Measurements from ENCODE around the gene SAPCD1. TPM values are rescaled to one million over a fixed set of nuclear protein-coding genes. Genes with fewer than 3 reads are reported as not detected.
A peak's percentile ranks its signal among the peaks of the same experiment; 100 is the strongest.

SAPCD1 gene
- total RNA-seq, 3 donors from 2014 or later (not counting 1 experiment from before 2014, with no cell fraction given): 5.4 to 14.5 (median 6.9) TPM

DNA sequence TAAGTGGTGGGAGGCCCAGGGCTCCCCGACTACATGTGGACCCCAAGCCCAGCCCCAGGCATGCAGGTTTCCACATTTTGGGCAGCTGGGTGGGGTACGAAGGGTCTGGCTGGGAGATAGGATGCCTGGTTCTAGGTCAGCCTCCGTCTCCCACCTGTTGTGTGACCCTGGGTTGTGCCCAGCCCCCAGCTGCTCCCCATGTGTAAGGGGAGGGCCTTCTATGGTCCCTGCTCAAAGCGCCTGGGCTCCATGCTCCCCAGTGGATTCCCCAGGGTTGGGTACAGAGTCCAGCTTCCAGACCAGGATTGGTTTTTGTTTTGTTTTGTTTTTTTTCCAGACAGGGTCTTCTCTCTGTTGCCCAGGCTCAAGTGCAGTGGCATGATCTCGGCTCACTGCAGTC, 15.7 kb downstream of the SAPCD1 start:
- ATAC-seq: no peak
- peaks cover 45% of the 10 kb centered on the region for H3K36me3 ChIP-seq (ENCODE audit: control insufficient read depth, insufficient read depth, low read length)
- intact Hi-C loops (cut with micrococcal nuclease): no loop called here
- Mint-ChIP-seq H3K27ac (peak overlapping the region in 1 of 2 donors; percentile 87), H3K9me3 (no peaks in the 10 kb centered on the region), H3K36me3 (no peaks in the 10 kb centered on the region), H3K27me3 (ENCODE audit: low read depth in 2 of 2) (no peaks in the 10 kb centered on the region), H3K4me1 (peaks cover 0 to 26% of the 10 kb centered on the region in 2 donors), H3K4me3 (no peak overlapping the region)
- TF ChIP-seq, protein P1, sequence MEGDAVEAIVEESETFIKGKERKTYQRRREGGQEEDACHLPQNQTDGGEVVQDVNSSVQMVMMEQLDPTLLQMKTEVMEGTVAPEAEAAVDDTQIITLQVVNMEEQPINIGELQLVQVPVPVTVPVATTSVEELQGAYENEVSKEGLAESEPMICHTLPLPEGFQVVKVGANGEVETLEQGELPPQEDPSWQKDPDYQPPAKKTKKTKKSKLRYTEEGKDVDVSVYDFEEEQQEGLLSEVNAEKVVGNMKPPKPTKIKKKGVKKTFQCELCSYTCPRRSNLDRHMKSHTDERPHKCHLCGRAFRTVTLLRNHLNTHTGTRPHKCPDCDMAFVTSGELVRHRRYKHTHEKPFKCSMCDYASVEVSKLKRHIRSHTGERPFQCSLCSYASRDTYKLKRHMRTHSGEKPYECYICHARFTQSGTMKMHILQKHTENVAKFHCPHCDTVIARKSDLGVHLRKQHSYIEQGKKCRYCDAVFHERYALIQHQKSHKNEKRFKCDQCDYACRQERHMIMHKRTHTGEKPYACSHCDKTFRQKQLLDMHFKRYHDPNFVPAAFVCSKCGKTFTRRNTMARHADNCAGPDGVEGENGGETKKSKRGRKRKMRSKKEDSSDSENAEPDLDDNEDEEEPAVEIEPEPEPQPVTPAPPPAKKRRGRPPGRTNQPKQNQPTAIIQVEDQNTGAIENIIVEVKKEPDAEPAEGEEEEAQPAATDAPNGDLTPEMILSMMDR (IDR thresholded peaks at IDR 0.05): no peak
- WGBS (ENCODE audit: insufficient coverage): 91% methylated on average over 5 of the region's 5 CpGs
- no peak for DNase-seq
- no peak overlapping the region for H3K27ac ChIP-seq (ENCODE audit: low read length)
- H3K4me1 ChIP-seq (ENCODE audit: control insufficient read depth, insufficient read depth, low read length): peaks cover 32% of the 10 kb centered on the region
- no peak overlapping the region for H3K4me3 ChIP-seq (ENCODE audit: low read length)
- no peaks in the 10 kb centered on the region for H3K27me3 ChIP-seq (ENCODE audit: control insufficient read depth, insufficient read depth, low read length)
- H3K9me3 ChIP-seq (ENCODE audit: control insufficient read depth, insufficient read depth, low read length): no peaks in the 10 kb centered on the region

DNA sequence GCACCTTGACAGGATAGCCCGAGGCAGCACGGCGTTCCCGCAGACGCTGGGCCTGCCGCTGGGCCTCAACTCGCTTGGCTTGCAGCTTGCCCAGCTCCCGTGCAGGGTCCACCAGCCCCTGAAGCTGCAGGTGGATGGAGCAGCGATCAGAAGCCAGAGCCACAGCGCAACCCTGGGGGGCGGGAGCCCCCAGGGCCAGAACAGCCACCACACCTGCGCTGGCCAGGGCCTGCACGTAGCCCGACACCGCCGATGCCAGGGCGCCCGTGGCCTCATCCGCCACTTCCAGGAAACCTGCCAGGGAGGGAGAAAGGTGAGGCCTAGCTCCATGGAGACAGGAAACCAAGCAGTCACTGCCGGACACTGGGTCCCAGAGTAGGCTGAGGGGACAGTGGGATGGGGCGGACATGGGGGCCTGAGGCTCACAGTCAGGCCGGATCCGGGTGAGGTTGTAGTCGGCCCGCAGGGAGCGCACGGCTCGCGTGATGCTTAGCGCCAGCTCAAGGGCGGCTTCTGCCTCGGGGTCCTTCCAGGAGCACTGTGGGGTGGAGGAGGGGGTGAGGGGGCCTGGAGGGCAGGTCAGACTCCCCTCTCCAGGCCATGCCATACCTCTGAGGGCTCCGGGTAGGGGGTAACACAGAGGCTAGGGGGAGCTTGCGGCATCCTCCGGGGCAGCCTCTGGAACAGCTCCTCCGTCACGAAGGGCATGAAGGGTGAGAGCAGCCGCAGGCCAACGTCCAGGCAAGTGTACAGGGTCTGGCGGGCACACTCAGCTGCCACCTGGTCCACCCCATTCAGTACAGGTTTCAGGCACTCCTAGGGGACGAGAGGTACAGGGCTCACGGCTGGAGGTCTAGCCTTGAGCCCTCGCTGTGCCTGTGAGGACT, 16.8 kb downstream of the SAPCD1 start:
- H3K36me3 ChIP-seq (ENCODE audit: control insufficient read depth, insufficient read depth, low read length): peaks cover 52% of the 10 kb centered on the region

DNA sequence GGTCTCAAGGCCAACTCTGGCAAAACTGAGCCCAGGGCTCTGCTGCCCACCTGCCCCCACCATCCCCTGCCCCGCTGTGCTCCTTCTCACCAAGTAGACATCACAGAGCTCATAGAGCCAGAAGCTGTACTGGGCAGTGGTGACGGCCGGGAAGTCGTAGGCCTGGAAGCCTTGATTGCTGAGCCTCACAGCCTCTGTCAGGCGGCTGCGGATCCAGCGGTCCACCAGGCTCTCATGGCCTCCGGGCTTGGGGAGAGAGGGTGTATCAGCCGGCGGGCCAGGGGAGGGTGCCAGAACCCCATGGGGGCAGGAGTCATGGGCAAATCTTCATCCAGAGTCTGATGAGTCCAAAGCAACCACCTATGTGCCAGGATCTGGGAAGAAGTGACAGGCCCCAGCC, 17.5 kb downstream of the SAPCD1 start:
- peaks cover 58% of the 10 kb centered on the region for H3K36me3 ChIP-seq (ENCODE audit: control insufficient read depth, insufficient read depth, low read length)
- WGBS (ENCODE audit: insufficient coverage): 96% methylated on average over 10 of the region's 10 CpGs
- no peak overlapping the region for H3K4me3 ChIP-seq (ENCODE audit: low read length)
- Mint-ChIP-seq H3K9me3 (no peaks in the 10 kb centered on the region), H3K27me3 (ENCODE audit: low read depth in 2 of 2) (no peaks in the 10 kb centered on the region), H3K4me1 (peaks cover 0 to 23% of the 10 kb centered on the region in 2 donors), H3K4me3 (no peak overlapping the region), H3K27ac (no peak overlapping the region), H3K36me3 (no peaks in the 10 kb centered on the region)
- ATAC-seq (no peak), DNase-seq (no peak)
- H3K9me3 ChIP-seq (ENCODE audit: control insufficient read depth, insufficient read depth, low read length): no peaks in the 10 kb centered on the region
- intact Hi-C loops (cut with micrococcal nuclease): no loop called here
- TF ChIP-seq, protein P1 (IDR thresholded peaks at IDR 0.05): no peak
- no peaks in the 10 kb centered on the region for H3K27me3 ChIP-seq (ENCODE audit: control insufficient read depth, insufficient read depth, low read length)
- H3K4me1 ChIP-seq (ENCODE audit: control insufficient read depth, insufficient read depth, low read length): peaks cover 27% of the 10 kb centered on the region
- no peak overlapping the region for H3K27ac ChIP-seq (ENCODE audit: low read length)

More for the DNA sequence above, 16.8 kb downstream of the SAPCD1 start:
- WGBS (ENCODE audit: insufficient coverage): 96% methylated on average over 43 of the region's 43 CpGs
- intact Hi-C loops (cut with micrococcal nuclease): no loop called here
- TF ChIP-seq, protein P1 (IDR thresholded peaks at IDR 0.05): no peak
- H3K36me3 Mint-ChIP-seq: no peaks in the 10 kb centered on the region
- Histone ChIP-seq H3K27ac (ENCODE audit: low read length) (no peak overlapping the region), H3K4me1 (ENCODE audit: control insufficient read depth, insufficient read depth, low read length) (peaks cover 27% of the 10 kb centered on the region), H3K9me3 (ENCODE audit: control insufficient read depth, insufficient read depth, low read length) (no peaks in the 10 kb centered on the region), H3K27me3 (ENCODE audit: control insufficient read depth, insufficient read depth, low read length) (no peaks in the 10 kb centered on the region), H3K4me3 (ENCODE audit: low read length) (no peak overlapping the region)
- H3K27ac Mint-ChIP-seq: no peak overlapping the region
- no peaks in the 10 kb centered on the region for H3K27me3 Mint-ChIP-seq (ENCODE audit: low read depth in 2 of 2)
- peaks cover 0 to 23% of the 10 kb centered on the region in 2 donors for H3K4me1 Mint-ChIP-seq
- no peak for ATAC-seq
- DNase-seq: no peak
- H3K4me3 Mint-ChIP-seq: no peak overlapping the region
- no peaks in the 10 kb centered on the region for H3K9me3 Mint-ChIP-seq
